DOHH2 (cell line): ENCODE data around the gene GPR75.

ENCODE experiments used
- H3F3A ChIP-seq: fragments of 200-600 bp; sonication (generic), shearing (Covaris generic); 2 replicates; pipeline ENCODE4 v1.6.0; 2016; ENCODE audit warnings: antibody characterized with exemption, mild to moderate bottlenecking; ENCODE audit not compliant: control insufficient read depth, insufficient read depth
- H3K27ac ChIP-seq: fragments of 200-600 bp; sonication (generic); 2 replicates; pipeline ENCODE4 v1.5.1; 2014; ENCODE audit warnings: low read depth, mild to moderate bottlenecking, low read length, moderate library complexity
- H3K27me3 ChIP-seq: fragments of 200-600 bp; sonication (generic); 2 replicates; pipeline ENCODE4 v1.6.1; 2014; ENCODE audit warnings: mild to moderate bottlenecking, low read length, mixed read lengths; ENCODE audit not compliant: control insufficient read depth
- H3K36me3 ChIP-seq: fragments of 200-600 bp; sonication (generic); 2 replicates; pipeline ENCODE4 v1.6.1; 2014; ENCODE audit warnings: mild to moderate bottlenecking, low read length, moderate library complexity, mixed read lengths; ENCODE audit not compliant: control insufficient read depth
- H3K4me1 ChIP-seq: fragments of 200-600 bp; sonication (generic); 2 replicates; pipeline ENCODE4 v1.6.1; 2014; ENCODE audit warnings: mild to moderate bottlenecking, low read length, mixed read lengths; ENCODE audit not compliant: control insufficient read depth
- H3K4me2 ChIP-seq: fragments of 200-600 bp; sonication (generic); 2 replicates; pipeline ENCODE4 v1.6.0; 2014; ENCODE audit warnings: mild to moderate bottlenecking, low read length, moderate library complexity
- H3K4me3 ChIP-seq: fragments of 200-600 bp; sonication (generic); 2 replicates; pipeline ENCODE4 v1.5.1; 2014; ENCODE audit warnings: mild to moderate bottlenecking, low read length, mixed read lengths
- H3K79me2 ChIP-seq: fragments of 200-600 bp; sonication (generic); 2 replicates; pipeline ENCODE4 v1.6.1; 2014; ENCODE audit warnings: mild to moderate bottlenecking, low read length, mixed read lengths; ENCODE audit not compliant: control insufficient read depth
- H3K9me2 ChIP-seq: fragments of 200-600 bp; sonication (generic); replicated peaks from 2 replicates; pipeline ENCODE4 v1.6.1; 2014; ENCODE audit warnings: mild to moderate bottlenecking, low read length, mixed read lengths; ENCODE audit not compliant: control insufficient read depth
- H3K9me3 ChIP-seq: fragments of 200-600 bp; sonication (generic); 2 replicates; pipeline ENCODE4 v1.6.1; 2014; ENCODE audit warnings: antibody characterized with exemption, low read length, mixed read lengths; ENCODE audit not compliant: control insufficient read depth, insufficient read depth
- H4K20me1 ChIP-seq: fragments of 200-600 bp; sonication (generic); 2 replicates; pipeline ENCODE4 v1.6.0; 2014; ENCODE audit warnings: low read depth, mild to moderate bottlenecking, antibody characterized with exemption, low read length, moderate library complexity; ENCODE audit not compliant: control insufficient read depth, insufficient read depth
- CTCF ChIP-seq: fragments of 200-600 bp; sonication (generic); IDR thresholded peaks from one replicate; pipeline ENCODE4 v1.5.1; 2014; ENCODE audit warnings: antibody characterized with exemption, mild to moderate bottlenecking, low read depth, low read length; ENCODE audit not compliant: poor library complexity, severe bottlenecking
- EZH2phosphoT487 ChIP-seq: fragments of 200-600 bp; sonication (generic); IDR thresholded peaks from 2 replicates; pipeline ENCODE4 v1.6.1; 2017; ENCODE audit warnings: borderline replicate concordance, mild to moderate bottlenecking, antibody characterized with exemption, low read length, moderate library complexity, mixed read lengths

Gene GPR75

GRCh38 chr2:53827398-53828175 is 32.2 kb downstream of the GPR75 start:
- H3K36me3 ChIP-seq, result no peaks in the 10 kb centered on the region
- H3K27ac ChIP-seq, result no peak overlapping the region

GRCh38 chr2:53826587-53827397 is 33.0 kb downstream of the GPR75 start:
- H3K36me3 ChIP-seq, result no peaks in the 10 kb centered on the region
- no peak overlapping the region for H3K4me3 ChIP-seq
- H3K27me3 ChIP-seq, result no peaks in the 10 kb centered on the region
- H4K20me1 ChIP-seq, result no peaks in the 10 kb centered on the region
- no peaks in the 10 kb centered on the region for H3K79me2 ChIP-seq
- H3K9me3 ChIP-seq, result no peaks in the 10 kb centered on the region
- no peaks in the 10 kb centered on the region for H3F3A ChIP-seq
- no peak overlapping the region for H3K4me2 ChIP-seq
- no peaks in the 10 kb centered on the region for H3K4me1 ChIP-seq
- no peaks in the 10 kb centered on the region for H3K9me2 ChIP-seq
- TF ChIP-seq EZH2phosphoT487, result no peak
- no peak for TF ChIP-seq CTCF
- no peak overlapping the region for H3K27ac ChIP-seq

More at GRCh38 chr2:53827398-53828175, 32.2 kb downstream of the GPR75 start:
- no peaks in the 10 kb centered on the region for H3K79me2 ChIP-seq
- TF ChIP-seq CTCF (no peak), EZH2phosphoT487 (no peak)
- H3K9me2 ChIP-seq, result no peaks in the 10 kb centered on the region
- no peaks in the 10 kb centered on the region for H3F3A ChIP-seq
- no peak overlapping the region for H3K4me3 ChIP-seq
- no peaks in the 10 kb centered on the region for H3K27me3 ChIP-seq
- H4K20me1 ChIP-seq, result no peaks in the 10 kb centered on the region
- H3K4me1 ChIP-seq, result no peaks in the 10 kb centered on the region
- H3K4me2 ChIP-seq, result no peak overlapping the region
- H3K9me3 ChIP-seq, result no peaks in the 10 kb centered on the region

GRCh38 chr2:53826030-53826410 is 33.7 kb downstream of the GPR75 start:
- TF ChIP-seq CTCF (no peak), EZH2phosphoT487 (no peak)
- H3K4me1 ChIP-seq, result no peaks in the 10 kb centered on the region
- H4K20me1 ChIP-seq, result no peaks in the 10 kb centered on the region
- no peaks in the 10 kb centered on the region for H3K9me3 ChIP-seq
- H3K36me3 ChIP-seq, result no peaks in the 10 kb centered on the region
- no peak overlapping the region for H3K4me3 ChIP-seq
- no peaks in the 10 kb centered on the region for H3F3A ChIP-seq
- no peaks in the 10 kb centered on the region for H3K9me2 ChIP-seq
- no peaks in the 10 kb centered on the region for H3K79me2 ChIP-seq
- no peaks in the 10 kb centered on the region for H3K27me3 ChIP-seq
- H3K4me2 ChIP-seq, result no peak overlapping the region
- H3K27ac ChIP-seq, result no peak overlapping the region
